Spleen (tissue), 11 donors: Measurements from ENCODE around the gene PKM. TPM values are rescaled to one million over a fixed set of nuclear protein-coding genes. Genes with fewer than 3 reads are reported as not detected.

Experiments
- DNase-seq: peaks from one replicate; pipeline ENCODE4 v3.0.0-alpha.2; 2020
- H3K27ac ChIP-seq, 8 donors: fragments of 200-600 bp; sonication (generic) in 7 of 8; 1 replicate in 4 of 8; 2 replicates in 4 of 8; pipeline versions ENCODE4 v1.5.0 to v1.8.0; 2016 to 2021; ENCODE audit warnings: inconsistent platforms in 4 of 8, mild to moderate bottlenecking in 4 of 8, moderate library complexity in 1 of 8
- H3K27me3 ChIP-seq, 7 donors: fragments of 200-600 bp; sonication (generic) in 6 of 7; replicated peaks in 1 of 7; 1 replicate in 4 of 7; 2 replicates in 3 of 7; pipeline versions ENCODE4 v1.5.0 to v1.8.0; 2016 to 2021; ENCODE audit warnings: inconsistent platforms in 3 of 7, mild to moderate bottlenecking in 1 of 7
- H3K36me3 ChIP-seq, 6 donors: fragments of 200-600 bp; sonication (generic) in 5 of 6; 1 replicate in 4 of 6; 2 replicates in 2 of 6; pipeline versions ENCODE4 v1.5.0 to v1.8.0; 2016 to 2021; ENCODE audit warnings: inconsistent platforms in 2 of 6
- H3K4me1 ChIP-seq, 6 donors: fragments of 200-600 bp; sonication (generic) in 5 of 6; 1 replicate in 3 of 6; 2 replicates in 3 of 6; pipeline versions ENCODE4 v1.5.0 to v1.8.0; 2016 to 2021; ENCODE audit warnings: inconsistent platforms in 3 of 6
- H3K4me3 ChIP-seq, 8 donors: fragments of 200-600 bp; sonication (generic) in 7 of 8; 1 replicate in 4 of 8; 2 replicates in 4 of 8; pipeline versions ENCODE4 v1.5.0 to v1.8.0; 2016 to 2021; ENCODE audit warnings: inconsistent platforms in 4 of 8, mild to moderate bottlenecking in 4 of 8, moderate library complexity in 2 of 8
- H3K9me3 ChIP-seq, 8 donors: fragments of 200-600 bp; sonication (generic) in 7 of 8; 1 replicate in 4 of 8; 2 replicates in 4 of 8; pipeline versions ENCODE4 v1.5.0 to v1.8.0; 2016 to 2021; ENCODE audit warnings: inconsistent platforms in 4 of 8
- POLR2A ChIP-seq, 3 donors: fragments of 450-650 bp; IDR thresholded peaks; one replicate each; pipeline ENCODE4 v1.5.1; 2017; ENCODE audit warnings: antibody characterized with exemption in 3 of 3, mild to moderate bottlenecking in 1 of 3
- POLR2AphosphoS5 ChIP-seq, 3 donors: sonication (generic); formaldehyde crosslinking; IDR thresholded peaks; one replicate each; pipeline ENCODE4 v1.5.1; 2017; ENCODE audit warnings: antibody characterized with exemption in 3 of 3
- WGBS, 5 donors: extraction: QIAGEN DNeasy Blood & Tissue Kit in 3 of 5; methylation state at CpG; one replicate each; pipeline versions ENCODE4 v1.1.5 to v1.1.7; 2013 to 2018; 5-methylcytosine and 5-hydroxymethylcytosine counted together
- intact Hi-C: fragments of 100-400 bp; cut with DNase I; formaldehyde crosslinking; loops from one replicate; pipeline ENCODE4 v1.15.0; 2023; ENCODE audit warnings: low total_unique reads
- polyA plus RNA-seq, 3 donors: library from polyadenylated mRNA; stranded (reverse); fragments of 200-250 nt; gene quantifications; one replicate each; pipeline ENCODE4 v1.2.1, GENCODE V29; 2013
- total RNA-seq, 7 donors: library from RNA; depleted of rRNA in 3 of 7; stranded (reverse); fragments of >200 nt in 3 of 7; fragmentation: NEBNext Ultra II Directional in 4 of 7; extraction: Animal tissue kit (Norgen Biotek cat#: 25700) in 4 of 7; gene quantifications; one replicate each; pipeline versions ENCODE4 v1.1.0 to v1.2.1, GENCODE V29; 2016 to 2021
- TF ChIP-seq, protein P1 (sequence below), 11 experiments: fragments of 200-600 bp in 7 of 11; fragments of 450-650 bp in 4 of 11; sonication (generic) in 4 of 11; IDR thresholded peaks in 8 of 11; conservative IDR thresholded peaks in 3 of 11; 1 replicate in 7 of 11; 2 replicates in 4 of 11; pipeline versions ENCODE4 v1.4.0 to v1.8.0; 2016 to 2021; ENCODE audit warnings: antibody characterized with exemption in 11 of 11, inconsistent platforms in 4 of 11, mild to moderate bottlenecking in 1 of 11
- donor health status: healthy with polysubstance abuse.
- donor health status: DM: no; HTN: no; CAD: no; lungs with moderate emphysema.
- donor health status: DM: no; HTN: no; CAD: no.
- donor health status: Bipolar disorder and iron deficiency.
- donor health status: healthy.
- donor health status: DM: no; HTN: no; CAD: no.
- donor health status: DM: yes; HTN: yes; CAD: no.

Gene PKM
- total and polyA plus RNA-seq, 10 donors: 156 to 543 (median 347) TPM

DNA sequence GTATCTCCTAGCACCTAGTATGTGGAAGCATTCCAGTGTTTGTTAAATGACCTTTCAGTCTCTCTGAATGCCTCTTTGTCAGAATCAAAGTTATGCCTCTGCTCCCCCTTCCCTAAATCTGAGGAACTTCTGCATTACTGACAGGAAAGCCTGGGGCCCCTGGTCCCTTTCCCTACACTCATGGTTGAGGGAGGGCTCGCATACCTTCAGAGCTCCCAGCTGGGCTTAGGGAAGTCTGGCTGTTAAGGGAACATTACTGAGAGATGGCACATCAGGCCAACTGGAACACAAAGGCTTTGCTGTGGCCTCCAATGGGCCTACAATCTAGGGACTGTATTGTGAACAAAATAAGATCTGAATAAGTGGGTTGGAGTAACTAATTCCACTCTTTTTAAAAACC, 10.3 kb downstream of the PKM start:
- peaks cover 5 to 91% (median 41%) of the 10 kb centered on the region in 6 donors for H3K36me3 ChIP-seq
- peak overlapping the region in 3 of 8 donors; percentile 28 to 51 (median 36) for H3K27ac ChIP-seq
- intact Hi-C loops: no loop called here
- TF ChIP-seq, protein P1, sequence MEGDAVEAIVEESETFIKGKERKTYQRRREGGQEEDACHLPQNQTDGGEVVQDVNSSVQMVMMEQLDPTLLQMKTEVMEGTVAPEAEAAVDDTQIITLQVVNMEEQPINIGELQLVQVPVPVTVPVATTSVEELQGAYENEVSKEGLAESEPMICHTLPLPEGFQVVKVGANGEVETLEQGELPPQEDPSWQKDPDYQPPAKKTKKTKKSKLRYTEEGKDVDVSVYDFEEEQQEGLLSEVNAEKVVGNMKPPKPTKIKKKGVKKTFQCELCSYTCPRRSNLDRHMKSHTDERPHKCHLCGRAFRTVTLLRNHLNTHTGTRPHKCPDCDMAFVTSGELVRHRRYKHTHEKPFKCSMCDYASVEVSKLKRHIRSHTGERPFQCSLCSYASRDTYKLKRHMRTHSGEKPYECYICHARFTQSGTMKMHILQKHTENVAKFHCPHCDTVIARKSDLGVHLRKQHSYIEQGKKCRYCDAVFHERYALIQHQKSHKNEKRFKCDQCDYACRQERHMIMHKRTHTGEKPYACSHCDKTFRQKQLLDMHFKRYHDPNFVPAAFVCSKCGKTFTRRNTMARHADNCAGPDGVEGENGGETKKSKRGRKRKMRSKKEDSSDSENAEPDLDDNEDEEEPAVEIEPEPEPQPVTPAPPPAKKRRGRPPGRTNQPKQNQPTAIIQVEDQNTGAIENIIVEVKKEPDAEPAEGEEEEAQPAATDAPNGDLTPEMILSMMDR (IDR thresholded peaks at IDR 0.05 in 8 of 11, conservative IDR thresholded peaks at IDR 0.05 in 3 of 11): no peak
- TF ChIP-seq POLR2A (IDR thresholded peaks at IDR 0.05) (no peak), POLR2AphosphoS5 (IDR thresholded peaks at IDR 0.05) (no peak)
- H3K27me3 ChIP-seq: no peaks in the 10 kb centered on the region
- 22 to 67% (median 48%) methylated on average over 1 of the region's 1 CpG for WGBS, 5 donors
- no peak overlapping the region for H3K4me3 ChIP-seq
- no peaks in the 10 kb centered on the region for H3K9me3 ChIP-seq
- DNase-seq: no peak
- H3K4me1 ChIP-seq: peaks cover 0 to 65% (median 40%) of the 10 kb centered on the region in 6 donors

DNA sequence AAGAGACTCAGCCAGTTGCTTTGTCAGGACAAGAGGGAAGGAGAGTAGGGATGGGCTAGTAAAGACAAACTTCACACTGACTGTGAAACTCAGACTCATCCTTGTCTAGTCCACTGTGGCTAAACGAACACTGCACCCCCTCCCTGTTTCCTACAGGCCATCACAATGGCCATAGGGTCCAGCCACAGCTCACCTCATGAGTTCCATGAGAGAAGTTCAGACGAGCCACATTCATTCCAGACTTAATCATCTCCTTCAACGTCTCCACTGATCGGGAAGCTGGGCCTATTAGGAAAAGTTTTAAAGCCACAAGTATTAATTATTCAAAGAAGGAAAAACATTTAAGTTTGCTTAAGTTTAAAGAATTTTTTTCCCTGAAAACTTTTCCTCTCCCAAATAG, 13.8 kb downstream of the PKM start:
- no peak for DNase-seq
- intact Hi-C loops: no loop called here
- Histone ChIP-seq H3K36me3 (peaks cover 5 to 95% (median 76%) of the 10 kb centered on the region in 6 donors), H3K27me3 (no peaks in the 10 kb centered on the region), H3K4me3 (no peak overlapping the region), H3K9me3 (no peaks in the 10 kb centered on the region), H3K4me1 (peaks cover 0 to 30% (median 16%) of the 10 kb centered on the region in 6 donors), H3K27ac (no peak overlapping the region)
- no peak for TF ChIP-seq POLR2AphosphoS5 (IDR thresholded peaks at IDR 0.05)
- TF ChIP-seq, protein P1 (IDR thresholded peaks at IDR 0.05 in 8 of 11, conservative IDR thresholded peaks at IDR 0.05 in 3 of 11): no peak
- no peak for TF ChIP-seq POLR2A (IDR thresholded peaks at IDR 0.05)
- 81 to 96% (median 91%) methylated on average over 4 of the region's 4 CpGs for WGBS, 5 donors

DNA sequence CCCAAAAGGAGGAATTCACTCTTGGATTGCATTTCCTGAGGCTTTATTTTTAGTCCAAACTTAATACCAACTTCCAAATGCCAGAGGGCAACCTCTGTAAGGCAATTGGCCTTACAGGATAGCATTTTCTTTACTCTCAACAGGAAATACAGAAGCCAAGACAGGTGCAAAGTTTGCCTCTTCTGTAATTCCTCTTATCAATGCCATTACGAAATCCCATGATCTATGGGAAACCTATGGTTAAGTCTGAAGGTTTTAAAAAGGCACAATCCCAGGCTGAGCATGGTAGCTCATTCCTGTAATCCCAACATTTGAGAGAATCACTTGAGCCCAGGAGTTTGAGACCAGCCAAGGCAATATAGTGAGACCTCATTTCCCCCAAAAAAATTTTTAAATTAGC, 14.9 kb downstream of the PKM start:
- peaks cover 5 to 100% (median 87%) of the 10 kb centered on the region in 6 donors for H3K36me3 ChIP-seq
- no peak for TF ChIP-seq POLR2A (IDR thresholded peaks at IDR 0.05)
- TF ChIP-seq, protein P1 (IDR thresholded peaks at IDR 0.05 in 8 of 11, conservative IDR thresholded peaks at IDR 0.05 in 3 of 11): no peak
- H3K9me3 ChIP-seq: no peaks in the 10 kb centered on the region
- no peak overlapping the region for H3K4me3 ChIP-seq
- no peaks in the 10 kb centered on the region for H3K27me3 ChIP-seq
- DNase-seq: no peak
- H3K27ac ChIP-seq: no peak overlapping the region
- 77 to 94% (median 88%) methylated on average over 1 of the region's 1 CpG for WGBS, 5 donors
- peaks cover 0 to 19% (median 8%) of the 10 kb centered on the region in 6 donors for H3K4me1 ChIP-seq
- intact Hi-C loops: no loop called here

DNA sequence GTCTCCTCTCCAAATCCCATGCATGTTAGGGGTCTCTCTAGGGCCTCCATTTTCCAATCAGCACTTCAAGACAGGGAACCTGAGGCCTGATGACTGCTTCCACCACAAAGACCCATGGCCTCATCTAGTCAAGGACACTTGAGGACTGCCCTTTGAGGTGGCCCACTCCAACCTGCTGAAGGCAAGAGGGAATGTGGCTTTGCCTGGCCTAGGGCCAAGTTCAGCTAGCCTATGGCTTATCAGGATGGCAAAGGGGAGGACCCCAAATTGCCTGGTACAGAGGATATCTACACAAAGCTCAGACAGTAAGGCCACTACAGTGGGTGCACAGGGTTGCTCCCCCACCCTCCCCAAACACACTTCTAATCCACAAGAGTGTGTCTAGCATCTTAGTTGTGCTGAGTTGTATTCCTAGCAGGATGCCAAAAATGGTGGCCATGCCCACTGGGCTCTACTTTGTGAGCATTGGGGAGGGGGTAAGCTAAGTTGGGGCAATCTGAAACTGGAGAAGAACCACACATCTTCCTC, 23.4 kb downstream of the PKM start:
- Histone ChIP-seq H3K27ac (no peak overlapping the region), H3K4me3 (no peak overlapping the region), H3K9me3 (no peaks in the 10 kb centered on the region), H3K36me3 (peaks cover 5 to 100% (median 99%) of the 10 kb centered on the region in 6 donors), H3K27me3 (no peaks in the 10 kb centered on the region), H3K4me1 (peaks cover 0 to 10% (median 0%) of the 10 kb centered on the region in 6 donors)
- TF ChIP-seq POLR2AphosphoS5 (IDR thresholded peaks at IDR 0.05) (peak in 1 of 3 donors; percentile 8), POLR2A (IDR thresholded peaks at IDR 0.05) (no peak)
- TF ChIP-seq, protein P1 (IDR thresholded peaks at IDR 0.05 in 8 of 11, conservative IDR thresholded peaks at IDR 0.05 in 3 of 11): no peak
- intact Hi-C loops: no loop called here
- no peak for DNase-seq
